Neural cell (in vitro differentiated cells): ENCODE data around the gene SYNJ2BP. TPM values are rescaled to one million over a fixed set of nuclear protein-coding genes. Genes with fewer than 3 reads are reported as not detected.
"Not testable (repeated sequence)": the region's sequence is repeated elsewhere in the genome, so short reads cannot be mapped to it uniquely, and the experiment has no call there.

Experiments
- H2AFZ ChIP-seq: fragments of 200-600, 300-800 bp; sonication (generic), shearing (Covaris generic); 2 replicates; pipeline ENCODE4 v1.6.0; 2014; ENCODE audit warnings: low read depth, mild to moderate bottlenecking, antibody characterized with exemption, low read length, moderate library complexity
- H3F3A ChIP-seq: fragments of 200-600 bp; shearing (Covaris generic); 2 replicates; pipeline ENCODE4 v1.6.1; 2016; ENCODE audit warnings: mild to moderate bottlenecking, moderate library complexity, mixed read lengths, antibody characterized with exemption, low read length; ENCODE audit not compliant: insufficient read depth, poor library complexity, severe bottlenecking
- H3K27ac ChIP-seq: fragments of 200-600, 300-800 bp; sonication (generic), shearing (Covaris generic); 2 replicates; pipeline ENCODE4 v1.5.1; 2014; ENCODE audit warnings: mild to moderate bottlenecking, low read length, moderate library complexity
- H3K27me3 ChIP-seq: fragments of 300-800, 200-600 bp; sonication (generic), shearing (Covaris generic); 2 replicates; pipeline ENCODE4 v1.6.0; 2014; ENCODE audit warnings: mild to moderate bottlenecking, low read depth, low read length, moderate library complexity; ENCODE audit not compliant: insufficient read depth
- H3K36me3 ChIP-seq: fragments of 300-800, 200-600 bp; sonication (generic), shearing (Covaris generic); 2 replicates; pipeline ENCODE4 v1.5.1; 2014; ENCODE audit warnings: mild to moderate bottlenecking, antibody characterized with exemption, low read length, moderate library complexity; ENCODE audit not compliant: insufficient read depth
- H3K4me2 ChIP-seq: fragments of 300-800, 200-600 bp; sonication (generic), shearing (Covaris generic); 2 replicates; pipeline ENCODE4 v1.6.0; 2014; ENCODE audit warnings: mild to moderate bottlenecking, low read length
- H3K4me3 ChIP-seq: fragments of 300-800, 200-600 bp; sonication (generic), shearing (Covaris generic); 2 replicates; pipeline ENCODE4 v1.5.1; 2014; ENCODE audit warnings: mild to moderate bottlenecking, low read length, moderate library complexity
- H3K79me2 ChIP-seq: fragments of 200-600 bp; shearing (Covaris generic); replicated peaks from 2 replicates; pipeline ENCODE4 v1.6.0; 2014; ENCODE audit warnings: mild to moderate bottlenecking, low read length, moderate library complexity; ENCODE audit not compliant: insufficient read depth
- H3K9ac ChIP-seq: fragments of 300-800, 200-600 bp; sonication (generic), shearing (Covaris generic); 2 replicates; pipeline ENCODE4 v1.6.1; 2016; ENCODE audit warnings: mild to moderate bottlenecking, low read length, mixed read lengths
- H3K9me2 ChIP-seq: fragments of 200-600 bp; shearing (Covaris generic); 2 replicates; pipeline ENCODE4 v1.6.1; 2016; ENCODE audit warnings: mild to moderate bottlenecking, low read length, mixed read lengths; ENCODE audit not compliant: insufficient read depth
- H3K9me3 ChIP-seq: fragments of 200-600, 300-800 bp; sonication (generic), shearing (Covaris generic); 2 replicates; pipeline ENCODE4 v1.6.1; 2016; ENCODE audit warnings: mild to moderate bottlenecking, mixed run types, low read length, moderate library complexity, mixed read lengths
- H4K20me1 ChIP-seq: fragments of 200-600 bp; shearing (Covaris generic); 2 replicates; pipeline ENCODE4 v1.6.1; 2016; ENCODE audit warnings: mild to moderate bottlenecking, mixed run types; ENCODE audit not compliant: insufficient read depth
- EP300 ChIP-seq: fragments of 450-650 bp; conservative IDR thresholded peaks from 2 replicates; pipeline ENCODE4 v1.6.1; 2014; ENCODE audit warnings: antibody characterized with exemption, mild to moderate bottlenecking, moderate library complexity; ENCODE audit not compliant: poor library complexity, severe bottlenecking
- EZH2 ChIP-seq: fragments of 200-600, 300-800 bp; shearing (Covaris generic), sonication (generic); IDR thresholded peaks from 2 replicates; pipeline ENCODE4 v1.6.1; 2014; ENCODE audit warnings: antibody characterized with exemption, low read length, borderline replicate concordance, mild to moderate bottlenecking; ENCODE audit not compliant: insufficient read depth, poor library complexity, severe bottlenecking
- MXI1 ChIP-seq: fragments of 450-650 bp; conservative IDR thresholded peaks from 2 replicates; pipeline ENCODE4 v1.6.1; 2014; ENCODE audit warnings: antibody characterized with exemption, mild to moderate bottlenecking; ENCODE audit not compliant: poor library complexity, severe bottlenecking
- POLR2AphosphoS5 ChIP-seq: IDR thresholded peaks from 2 replicates; pipeline ENCODE4 v1.6.1; 2012
- RAD21 ChIP-seq: fragments of 450-650 bp; conservative IDR thresholded peaks from 2 replicates; pipeline ENCODE4 v1.6.1; 2014; ENCODE audit warnings: antibody characterized with exemption, mild to moderate bottlenecking, moderate library complexity
- REST ChIP-seq: IDR thresholded peaks from 2 replicates; pipeline ENCODE4 v1.6.1; 2012; ENCODE audit warnings: borderline replicate concordance
- SMC3 ChIP-seq: fragments of 450-650 bp; conservative IDR thresholded peaks from 2 replicates; pipeline ENCODE4 v1.6.1; 2014; ENCODE audit warnings: antibody characterized with exemption, mild to moderate bottlenecking, moderate library complexity; ENCODE audit not compliant: poor library complexity
- TAF1 ChIP-seq: IDR thresholded peaks from 2 replicates; pipeline ENCODE4 v1.6.1; 2012; ENCODE audit warnings: low read depth
- polyA plus RNA-seq: library from polyadenylated mRNA; depleted of rRNA; stranded (reverse); fragments of >200 nt; gene quantifications from 2 replicates; pipeline ENCODE4 v1.2.3, GENCODE V29; 2014
- TF ChIP-seq, protein P1 (sequence below): fragments of 450-650 bp; IDR thresholded peaks from 2 replicates; pipeline ENCODE4 v1.5.1; 2014; ENCODE audit warnings: antibody characterized with exemption, mild to moderate bottlenecking, moderate library complexity; ENCODE audit not compliant: poor library complexity, severe bottlenecking

The SYNJ2BP gene
- polyA plus RNA-seq, 1 donor from 2014 or later = 27.7 TPM

DNA sequence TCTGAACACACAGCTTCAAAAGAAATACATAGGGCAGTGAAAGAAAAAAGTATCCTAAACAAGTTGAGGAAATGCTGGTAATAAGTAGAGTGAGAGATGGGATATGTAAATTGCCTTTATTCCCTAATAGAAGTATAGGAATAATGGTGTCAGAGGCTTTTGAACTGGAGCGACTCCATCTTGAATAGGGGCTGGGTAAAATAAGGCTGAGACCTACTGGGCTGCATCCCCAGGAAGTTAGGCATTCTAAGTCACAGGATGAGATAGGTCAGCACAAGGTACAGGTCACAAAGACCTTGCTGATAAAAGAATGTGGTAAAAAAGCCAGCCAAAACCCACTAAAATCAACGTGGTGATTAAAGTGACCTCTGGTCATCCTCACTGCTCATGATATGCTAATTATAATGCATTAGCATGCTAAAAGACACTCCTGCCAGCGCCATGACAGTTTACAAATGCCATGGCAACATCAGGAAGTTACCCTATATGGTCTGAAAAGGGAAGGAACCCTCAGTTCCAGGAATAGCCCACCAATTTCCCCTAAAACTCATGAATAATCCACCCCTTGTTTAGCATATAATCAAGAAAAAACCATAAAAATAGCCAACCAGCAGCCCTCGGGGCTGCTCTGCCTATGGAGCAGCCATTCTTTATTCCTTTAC is 2.5 kb upstream of the SYNJ2BP start:
- not testable (repeated sequence) for H3K9me2 ChIP-seq, H3K4me3 ChIP-seq, H4K20me1 ChIP-seq, H3K27ac ChIP-seq, H2AFZ ChIP-seq, H3K9me3 ChIP-seq, H3K36me3 ChIP-seq, H3F3A ChIP-seq, H3K4me2 ChIP-seq, H3K27me3 ChIP-seq, H3K9ac ChIP-seq
- H3K79me2 ChIP-seq = peaks cover 23% of the 10 kb centered on the region

- Histone ChIP-seq H3K9ac (peak overlapping the region; percentile 84), H3F3A (no peaks in the 10 kb centered on the region), H3K9me2 (no peaks in the 10 kb centered on the region), H3K27me3 (no peaks in the 10 kb centered on the region), H3K36me3 (no peaks in the 10 kb centered on the region), H3K4me2 (peak overlapping the region; percentile 85), H3K27ac (peak overlapping the region; percentile 81), H4K20me1 (no peaks in the 10 kb centered on the region), H3K9me3 (no peaks in the 10 kb centered on the region), H2AFZ (peak overlapping the region; percentile 77), H3K4me3 (peak overlapping the region; percentile 78), H3K79me2 (peaks cover 27% of the 10 kb centered on the region)
- TF ChIP-seq RAD21 (no peak), TAF1 (no peak), SMC3 (no peak), REST (no peak), POLR2AphosphoS5 (no peak), EP300 (no peak), EZH2 (no peak), MXI1 (no peak)
- TF ChIP-seq, protein P1, sequence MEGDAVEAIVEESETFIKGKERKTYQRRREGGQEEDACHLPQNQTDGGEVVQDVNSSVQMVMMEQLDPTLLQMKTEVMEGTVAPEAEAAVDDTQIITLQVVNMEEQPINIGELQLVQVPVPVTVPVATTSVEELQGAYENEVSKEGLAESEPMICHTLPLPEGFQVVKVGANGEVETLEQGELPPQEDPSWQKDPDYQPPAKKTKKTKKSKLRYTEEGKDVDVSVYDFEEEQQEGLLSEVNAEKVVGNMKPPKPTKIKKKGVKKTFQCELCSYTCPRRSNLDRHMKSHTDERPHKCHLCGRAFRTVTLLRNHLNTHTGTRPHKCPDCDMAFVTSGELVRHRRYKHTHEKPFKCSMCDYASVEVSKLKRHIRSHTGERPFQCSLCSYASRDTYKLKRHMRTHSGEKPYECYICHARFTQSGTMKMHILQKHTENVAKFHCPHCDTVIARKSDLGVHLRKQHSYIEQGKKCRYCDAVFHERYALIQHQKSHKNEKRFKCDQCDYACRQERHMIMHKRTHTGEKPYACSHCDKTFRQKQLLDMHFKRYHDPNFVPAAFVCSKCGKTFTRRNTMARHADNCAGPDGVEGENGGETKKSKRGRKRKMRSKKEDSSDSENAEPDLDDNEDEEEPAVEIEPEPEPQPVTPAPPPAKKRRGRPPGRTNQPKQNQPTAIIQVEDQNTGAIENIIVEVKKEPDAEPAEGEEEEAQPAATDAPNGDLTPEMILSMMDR = no peak
These were observed 559 bp downstream of the SYNJ2BP start for GRCh38 chr14:70416338-70416724.

- peak overlapping the region; percentile 78 for H3K4me3 ChIP-seq
- peak overlapping the region; percentile 85 for H3K4me2 ChIP-seq
- H3F3A ChIP-seq = no peaks in the 10 kb centered on the region
- H3K79me2 ChIP-seq = peaks cover 27% of the 10 kb centered on the region
- H2AFZ ChIP-seq = no peak overlapping the region
- H3K27me3 ChIP-seq = no peaks in the 10 kb centered on the region
- no peaks in the 10 kb centered on the region for H3K36me3 ChIP-seq
- TF ChIP-seq, protein P1 = no peak
- no peak for TF ChIP-seq EZH2
- no peak for TF ChIP-seq TAF1
- TF ChIP-seq SMC3 = no peak
- no peak for TF ChIP-seq REST
- TF ChIP-seq RAD21 = no peak
- TF ChIP-seq EP300 = no peak
- TF ChIP-seq MXI1 = no peak
- TF ChIP-seq POLR2AphosphoS5 = no peak
- no peak overlapping the region for H3K27ac ChIP-seq
- no peaks in the 10 kb centered on the region for H4K20me1 ChIP-seq
- H3K9me2 ChIP-seq = no peaks in the 10 kb centered on the region
- no peaks in the 10 kb centered on the region for H3K9me3 ChIP-seq
- H3K9ac ChIP-seq = no peak overlapping the region
These were observed 1.1 kb downstream of the SYNJ2BP start for GRCh38 chr14:70415788-70416187.
